HL-60 (cell line): ENCODE results near the gene RAPGEF4.

Experiments
- DNase-seq, 2 experiments: peaks; one replicate each; pipeline ENCODE4 v3.0.0-alpha.2; 2010 to 2020; ENCODE audit warnings: low read depth in 1 of 2, low spot score in 1 of 2
- H3K27ac ChIP-seq: fragments of 250-450 bp; sonication (Bioruptor Pico); replicated peaks from 2 replicates; pipeline ENCODE4 v1.5.1; 2020; ENCODE audit warnings: mild to moderate bottlenecking, moderate library complexity
- H3K27me3 ChIP-seq: fragments of 250-450 bp; sonication (Bioruptor Pico); 2 replicates; pipeline ENCODE4 v1.5.1; 2021; ENCODE audit warnings: mild to moderate bottlenecking, moderate library complexity; ENCODE audit not compliant: insufficient read depth, poor library complexity, severe bottlenecking
- H3K4me3 ChIP-seq: replicated peaks from 2 replicates; pipeline ENCODE4 v1.5.1; 2011; ENCODE audit warnings: mild to moderate bottlenecking, control low read depth, low read length; ENCODE audit not compliant: insufficient read depth
- CTCF ChIP-seq: IDR thresholded peaks from one replicate; pipeline ENCODE4 v1.5.1; 2011; ENCODE audit warnings: low read length, control low read depth, inconsistent platforms; ENCODE audit not compliant: insufficient read depth
- GABPA ChIP-seq: IDR thresholded peaks from 2 replicates; pipeline ENCODE4 v1.6.1; 2012; ENCODE audit warnings: low read depth
- POLR2AphosphoS5 ChIP-seq: IDR thresholded peaks from 2 replicates; pipeline ENCODE4 v1.6.1; 2012; ENCODE audit warnings: low read depth
- REST ChIP-seq: IDR thresholded peaks from 2 replicates; pipeline ENCODE4 v1.6.1; 2012; ENCODE audit warnings: low read depth; ENCODE audit not compliant: insufficient replicate concordance
- SPI1 ChIP-seq: IDR thresholded peaks from 2 replicates; pipeline ENCODE4 v1.6.1; 2012; ENCODE audit warnings: low read depth, mild to moderate bottlenecking, borderline replicate concordance

Gene RAPGEF4

GRCh38 chr2:172986040-172986439, 250.4 kb downstream of the RAPGEF4 start:
- no peak overlapping the region for H3K27ac ChIP-seq
- no peak overlapping the region for H3K4me3 ChIP-seq
- H3K27me3 ChIP-seq: peaks cover 13% of the 10 kb centered on the region
- TF ChIP-seq POLR2AphosphoS5 (no peak), CTCF (no peak), REST (no peak), SPI1 (no peak)
- DNase-seq: no peak

DNA sequence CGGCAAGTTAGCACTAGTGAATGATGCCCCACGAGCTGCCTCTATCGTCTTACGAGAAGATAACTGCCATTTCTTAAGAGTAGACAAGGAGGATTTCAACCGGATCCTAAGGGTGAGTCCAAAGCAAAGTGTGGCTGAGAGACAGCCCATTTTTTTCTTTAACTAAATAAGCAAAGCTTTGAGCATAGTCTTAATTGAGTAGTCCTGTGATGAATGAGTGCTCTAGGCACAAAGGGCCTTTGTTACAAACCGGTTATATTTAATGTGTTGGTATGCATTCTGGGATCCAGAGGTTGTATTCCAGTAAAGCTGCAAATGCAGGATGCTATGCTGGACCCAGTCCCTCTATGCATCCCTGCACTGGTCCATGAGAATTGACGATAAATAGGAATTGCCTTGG, 253.1 kb downstream of the RAPGEF4 start:
- Histone ChIP-seq H3K27me3 (peaks cover 4% of the 10 kb centered on the region), H3K27ac (no peak overlapping the region), H3K4me3 (no peak overlapping the region)
- no peak for DNase-seq
- no peak for TF ChIP-seq CTCF
- no peak for TF ChIP-seq GABPA
- TF ChIP-seq POLR2AphosphoS5: no peak
- no peak for TF ChIP-seq REST
- TF ChIP-seq SPI1: no peak

DNA sequence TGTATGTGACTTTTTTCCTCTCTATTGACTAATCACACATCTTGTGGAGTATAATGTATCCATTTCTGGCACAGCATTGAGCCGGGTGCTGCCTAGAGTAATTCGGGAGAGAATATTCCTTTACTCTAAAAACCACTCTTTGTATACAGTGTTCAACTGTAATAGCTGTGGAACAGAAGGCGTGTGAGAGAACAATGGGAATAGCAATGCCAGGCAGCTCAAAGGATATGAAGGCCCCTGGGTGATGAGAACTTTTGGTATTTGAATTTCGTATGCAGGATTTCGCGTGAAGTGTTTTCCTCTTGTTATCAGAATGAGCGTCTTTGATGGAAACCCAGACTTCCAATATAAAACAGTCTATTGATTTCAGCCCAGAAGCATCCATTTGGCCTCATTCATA, 255.4 kb downstream of the RAPGEF4 start:
- no peak for DNase-seq
- H3K4me3 ChIP-seq: no peak overlapping the region
- TF ChIP-seq SPI1 (no peak), POLR2AphosphoS5 (no peak), REST (no peak), CTCF (no peak), GABPA (no peak)
- H3K27me3 ChIP-seq: peaks cover under 1% of the 10 kb centered on the region
- no peak overlapping the region for H3K27ac ChIP-seq
